HG03442 (cell line): ENCODE data around the gene C19orf73.

Experiments used
- ATAC-seq: cut with Tn5 transposase; IDR thresholded peaks from one replicate; pipeline ENCODE4 v1.9.1; 2021; ENCODE audit warnings: mild to moderate bottlenecking, moderate library complexity; ENCODE audit not compliant: unreplicated experiment

The C19orf73 gene, protein sequence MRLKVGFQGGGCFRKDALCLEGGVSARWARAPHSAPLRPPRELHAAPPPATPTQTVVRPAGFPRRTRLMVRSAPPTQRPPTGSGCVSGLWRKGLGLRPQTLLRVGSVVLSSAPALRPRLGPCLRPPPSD

DNA sequence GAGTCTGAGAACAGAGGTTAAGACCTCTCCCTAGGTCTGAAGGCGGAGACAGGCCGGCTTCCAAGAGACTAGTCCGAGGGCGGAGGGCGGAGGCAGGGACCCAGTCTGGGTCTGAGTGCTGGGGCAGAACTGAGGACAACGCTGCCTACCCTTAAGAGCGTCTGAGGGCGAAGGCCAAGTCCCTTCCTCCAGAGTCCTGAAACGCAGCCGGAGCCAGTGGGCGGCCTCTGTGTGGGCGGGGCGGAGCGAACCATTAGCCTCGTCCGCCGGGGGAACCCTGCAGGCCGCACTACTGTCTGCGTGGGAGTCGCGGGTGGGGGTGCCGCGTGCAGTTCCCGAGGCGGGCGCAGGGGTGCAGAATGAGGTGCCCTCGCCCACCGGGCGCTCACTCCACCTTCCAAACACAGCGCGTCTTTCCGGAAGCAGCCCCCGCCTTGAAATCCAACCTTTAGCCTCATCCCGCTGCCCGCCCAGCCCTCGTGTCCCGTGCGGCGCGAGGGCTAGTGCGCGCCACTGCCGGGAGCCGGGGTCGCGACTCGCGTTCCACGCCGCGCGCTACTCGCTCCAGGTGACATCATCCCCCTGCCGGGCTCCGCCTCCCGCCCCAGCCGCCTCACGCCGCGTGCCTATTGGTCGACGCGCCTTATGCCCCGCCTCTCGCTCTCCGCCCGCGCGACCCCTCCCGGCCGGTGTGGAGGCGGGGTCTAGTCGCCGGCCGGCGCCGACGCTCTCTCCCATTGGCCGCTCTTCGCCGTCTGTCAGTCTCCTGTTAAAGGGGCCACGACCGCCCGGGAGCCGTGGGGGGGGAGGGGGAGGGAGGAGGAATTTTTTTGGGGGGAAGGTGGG is at the start of gene C19orf73:
C19orf73 (minus strand) TSS at position 579 of the 846 bp plus-strand sequence; CDS start at position 458, 121 bp downstream.
- peak; percentile 71 for ATAC-seq

DNA sequence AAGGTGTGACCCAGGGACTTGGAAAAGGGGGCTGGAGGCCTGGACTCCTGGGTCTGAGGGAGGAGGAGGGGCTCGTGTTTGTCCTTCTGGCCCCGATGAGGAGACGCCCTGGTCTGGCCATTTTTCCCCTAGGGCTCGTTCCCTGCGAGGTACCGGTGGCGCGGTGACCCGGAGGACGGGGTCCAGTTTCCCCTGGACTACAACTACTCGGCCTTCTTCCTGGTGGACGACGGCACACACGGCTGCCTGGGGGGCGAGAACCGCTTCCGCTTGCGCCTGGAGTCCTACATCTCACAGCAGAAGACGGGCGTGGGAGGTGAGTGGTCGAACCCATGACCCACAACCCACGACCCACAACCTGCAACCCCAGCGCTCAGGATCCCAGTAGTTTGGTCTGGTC is 49.5 kb upstream of the C19orf73 start:
- no peak for ATAC-seq

GRCh38 chr19:49167857-49168409 is 49.0 kb upstream of the C19orf73 start:
- no peak for ATAC-seq

DNA sequence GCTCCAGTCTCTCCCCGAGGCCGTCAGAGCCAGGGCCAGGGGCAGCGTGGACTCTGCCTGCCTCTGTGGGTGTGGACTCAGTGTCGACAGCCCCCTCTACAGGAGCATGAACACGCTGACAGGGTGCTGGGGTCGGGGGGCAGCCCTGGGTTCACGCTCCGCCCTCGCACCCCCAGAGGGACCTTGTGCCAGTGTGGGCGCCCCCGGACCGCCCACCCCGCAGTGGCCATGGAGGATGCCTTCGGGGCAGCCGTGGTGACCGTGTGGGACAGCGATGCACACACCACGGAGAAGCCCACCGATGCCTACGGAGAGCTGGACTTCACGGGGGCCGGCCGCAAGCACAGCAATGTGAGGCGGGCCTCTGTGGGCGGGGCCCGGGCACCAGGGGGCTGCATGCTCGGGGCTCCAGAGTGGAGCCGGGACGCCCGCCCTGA is 46.9 kb upstream of the C19orf73 start:
- no peak for ATAC-seq

DNA sequence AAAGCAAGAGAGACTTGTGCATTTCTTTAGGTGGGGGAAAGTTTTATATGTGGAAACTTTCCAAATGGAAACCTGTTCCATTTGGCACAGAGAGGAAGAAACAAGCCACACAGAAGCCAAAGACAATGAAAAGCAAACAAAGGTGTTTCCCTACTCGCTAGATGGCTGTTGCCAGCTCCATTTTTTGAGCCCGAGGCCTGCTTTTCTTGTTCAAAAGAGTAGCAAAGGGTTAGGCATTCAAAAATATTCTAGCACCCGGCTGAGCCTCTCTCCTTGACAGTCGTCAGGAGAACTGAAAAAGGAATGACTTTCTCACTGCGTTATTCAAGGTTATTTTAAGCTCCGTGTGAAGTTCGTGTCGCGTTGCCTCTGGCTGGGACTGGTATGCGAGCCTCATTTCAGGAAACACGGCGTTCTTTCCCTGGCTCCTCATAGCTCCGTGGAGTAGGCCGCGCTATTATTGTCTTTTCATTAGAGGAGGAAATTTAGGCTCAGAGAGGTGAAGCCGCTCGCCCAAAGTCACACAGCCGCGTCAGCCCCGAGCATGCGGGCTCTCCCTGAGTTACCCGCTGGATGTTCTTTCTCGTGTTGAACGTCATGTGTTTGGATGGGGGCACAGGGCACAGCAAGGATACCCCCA is 46.3 kb upstream of the C19orf73 start:
- no peak for ATAC-seq

DNA sequence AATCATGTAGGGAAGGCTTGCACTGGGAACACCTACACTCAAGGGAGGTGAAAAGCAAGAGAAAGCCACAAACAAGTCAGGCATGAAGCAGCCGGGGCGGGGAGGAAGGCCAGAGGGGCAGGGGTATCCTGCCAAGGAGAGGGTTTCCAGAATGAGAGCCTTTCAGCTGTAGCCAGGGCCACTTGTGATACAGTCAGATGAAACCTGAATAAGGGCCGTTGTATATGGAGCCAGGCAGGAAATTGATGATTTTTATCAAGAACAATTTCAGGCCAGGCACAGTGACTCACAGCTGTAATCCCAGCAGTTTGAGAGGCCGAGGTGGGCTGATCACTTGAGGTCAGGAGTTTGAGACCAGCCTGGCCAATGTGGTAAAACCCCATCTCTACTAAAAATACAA is 43.0 kb upstream of the C19orf73 start:
- no peak for ATAC-seq

GRCh38 chr19:49160450-49161189 is 41.7 kb upstream of the C19orf73 start:
- no peak for ATAC-seq

DNA sequence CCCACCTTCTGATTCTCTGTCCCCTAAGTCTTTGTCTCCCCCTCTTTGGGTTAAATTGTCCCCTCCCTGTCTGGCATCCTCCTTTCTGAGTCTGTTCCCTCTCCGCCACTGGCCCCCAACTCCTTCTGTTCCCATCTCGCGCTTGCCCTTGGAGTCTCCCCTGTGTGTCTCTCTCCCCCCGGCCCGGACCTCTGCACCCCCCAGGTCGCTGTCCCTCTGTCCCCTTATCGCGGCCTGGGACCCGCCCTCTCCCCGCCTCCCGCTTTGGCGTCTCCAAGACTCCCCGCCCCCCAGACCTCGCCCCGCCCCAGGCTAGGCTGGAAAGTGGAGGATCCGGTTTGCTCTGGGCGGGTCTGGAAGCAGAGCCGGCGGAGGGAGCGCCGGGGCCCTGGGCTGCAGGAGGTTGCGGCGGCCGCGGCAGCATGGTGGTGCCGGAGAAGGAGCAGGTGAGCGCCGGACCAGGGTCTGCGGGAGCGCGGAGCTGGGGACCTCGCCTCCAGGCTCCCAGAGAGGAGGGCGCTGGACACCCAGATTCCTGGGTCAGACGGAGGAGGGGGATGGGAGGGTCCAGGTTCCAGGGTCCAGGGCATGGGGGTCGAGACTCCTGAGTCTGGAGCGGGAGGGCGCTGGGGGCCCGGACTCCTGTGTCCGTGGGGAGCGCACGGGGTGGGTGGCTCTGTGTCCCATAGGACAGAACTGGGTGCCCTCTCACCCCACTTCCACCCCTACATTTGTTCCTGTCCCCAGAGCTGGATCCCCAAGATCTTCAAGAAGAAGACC is 38.7 kb upstream of the C19orf73 start, which contains the start of gene TRPM4:
TRPM4 (plus strand) TSS at position 348 of the 780 bp plus-strand sequence; CDS start at position 423, 75 bp downstream.
- no peak for ATAC-seq

GRCh38 chr19:49155820-49156346 is 36.9 kb upstream of the C19orf73 start:
- no peak for ATAC-seq

DNA sequence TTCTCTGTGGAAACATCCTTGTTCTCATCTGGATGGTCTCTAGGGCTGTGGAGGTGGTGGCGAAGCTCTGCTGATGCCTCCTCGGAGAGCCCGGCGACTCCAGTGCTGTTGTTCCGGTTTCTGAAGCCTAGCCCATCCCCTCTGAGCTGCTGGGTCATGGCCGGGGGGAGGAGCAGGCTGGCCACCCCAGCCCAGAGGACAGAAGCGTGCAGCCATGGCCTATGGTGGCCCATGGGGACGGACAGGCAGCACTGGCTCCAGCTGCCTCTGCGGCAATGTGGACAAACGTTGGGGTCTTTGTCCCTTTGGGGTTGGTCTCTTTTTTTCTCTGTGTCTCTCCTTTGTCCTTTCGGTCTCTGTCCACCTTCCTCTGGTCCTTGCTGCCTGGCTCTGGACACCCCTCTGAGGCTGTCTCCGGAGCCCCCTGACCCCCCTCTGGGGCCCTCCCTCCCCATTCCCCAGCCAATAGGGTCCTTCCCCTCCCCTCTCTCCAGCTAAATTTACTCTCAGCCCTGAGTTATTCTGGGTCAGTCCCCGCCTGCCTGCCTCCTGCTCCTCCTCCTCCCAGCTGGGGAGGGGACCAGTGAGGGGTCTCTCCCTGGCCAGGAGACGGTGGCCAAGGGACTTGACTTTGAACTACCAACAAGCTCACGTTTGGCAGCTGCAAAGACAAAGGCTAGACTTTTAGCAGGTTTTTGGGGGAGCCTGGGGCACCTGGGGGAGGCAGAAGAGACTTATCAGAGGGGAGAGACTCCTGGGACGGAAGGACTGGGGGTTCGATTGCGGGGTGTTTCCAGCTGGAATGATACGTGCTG is 36.3 kb upstream of the C19orf73 start, which contains the start of gene HRC:
HRC (minus strand) TSS at position 392 of the 815 bp plus-strand sequence; CDS start at position 233, 159 bp downstream.
- no peak for ATAC-seq

DNA sequence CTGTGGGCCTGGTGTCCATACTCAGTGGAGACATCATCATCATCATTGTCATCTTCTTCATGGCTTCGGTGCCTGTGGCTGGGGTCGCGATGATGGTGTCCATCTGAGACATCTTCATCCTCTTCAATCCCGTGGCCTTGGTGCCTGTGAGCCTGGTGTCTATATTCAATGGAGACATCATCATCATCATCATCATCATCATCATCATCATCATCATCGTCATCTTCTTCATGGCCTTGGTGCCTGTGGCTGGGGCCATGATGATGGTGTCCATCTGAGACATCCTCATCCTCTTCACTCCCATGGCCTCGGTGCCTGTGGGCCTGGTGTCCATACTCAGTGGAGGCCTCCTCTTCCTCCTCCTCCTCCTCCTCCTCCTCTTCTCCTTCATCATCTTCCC is 35.3 kb upstream of the C19orf73 start:
- no peak for ATAC-seq

DNA sequence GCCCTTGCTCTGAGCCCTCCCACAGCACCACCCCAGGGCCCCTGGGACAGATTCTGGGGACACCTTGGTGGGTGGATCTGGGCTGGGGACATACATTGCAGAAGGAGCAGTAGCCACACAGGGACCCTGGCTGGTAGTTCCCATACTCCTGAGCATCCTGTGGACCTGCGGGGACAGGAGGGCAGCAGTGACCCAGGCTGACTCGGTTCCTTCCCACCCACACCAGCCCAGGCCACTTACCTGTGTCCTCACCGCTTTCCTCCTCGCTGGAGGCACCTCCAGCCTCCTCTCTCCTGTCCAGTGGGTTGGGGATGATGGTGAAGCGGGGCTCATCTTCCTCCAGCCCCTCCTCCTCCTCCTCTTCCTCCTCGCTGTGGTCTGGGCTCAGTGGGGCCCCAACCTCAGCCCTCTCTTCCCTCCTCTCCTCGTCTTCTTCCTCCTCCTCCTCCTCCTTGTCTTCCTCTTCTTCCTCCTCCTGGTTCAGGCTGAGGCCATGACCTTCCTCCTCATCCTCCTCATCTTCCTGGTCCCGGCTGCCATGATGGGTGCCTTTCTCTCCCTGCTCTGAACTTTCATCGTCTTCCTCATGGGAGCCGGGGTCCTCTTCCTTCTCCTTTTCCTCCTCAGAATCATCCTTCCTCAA is 34.3 kb upstream of the C19orf73 start:
- no peak for ATAC-seq

GRCh38 chr19:49152119-49152550 is 33.2 kb upstream of the C19orf73 start:
- ATAC-seq, result no peak

GRCh38 chr19:49151267-49152118 is 32.5 kb upstream of the C19orf73 start:
- no peak for ATAC-seq

DNA sequence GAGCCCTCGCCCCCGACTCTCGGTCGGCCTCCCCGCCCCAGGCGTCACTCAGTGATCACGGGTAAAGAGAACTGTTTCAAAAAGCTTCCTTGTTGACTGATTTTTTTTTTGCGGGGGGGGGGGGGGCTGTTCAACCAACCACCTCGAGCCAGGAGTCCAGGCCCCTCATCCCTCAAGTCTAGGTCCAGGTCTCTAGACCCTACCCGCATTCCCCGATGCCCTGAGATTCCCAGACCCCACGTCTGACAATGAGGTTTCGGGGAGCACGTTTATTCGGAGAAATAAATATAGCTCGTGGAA is 32.0 kb upstream of the C19orf73 start:
- no peak for ATAC-seq

GRCh38 chr19:49150106-49150943 is 31.4 kb upstream of the C19orf73 start:
- no peak for ATAC-seq

- no peak for ATAC-seq
These were observed 30.7 kb upstream of the C19orf73 start for GRCh38 chr19:49149652-49150105.
